Measurements from ENCODE around the gene CD4. TPM values are rescaled to one million over a fixed set of nuclear protein-coding genes. Genes with fewer than 3 reads are reported as not detected.

CD4 gene
- total RNA-seq, 2 donors from 2014 or later, result 1.6 to 8.6 TPM

- DNase-seq (ENCODE audit: low spot score), result no peak
- H3K36me3 ChIP-seq, result peaks cover 0 to 4% of the 10 kb centered on the region in 2 donors
- WGBS, result 56% methylated on average over 6 of the region's 6 CpGs
- H3K4me3 ChIP-seq, result no peak overlapping the region
- no peaks in the 10 kb centered on the region for H3K27me3 ChIP-seq (replicated peaks; ENCODE audit: insufficient read depth)
- intact Hi-C loops (cut with DNase I), result no loop called here
- TF ChIP-seq CTCF (IDR thresholded peaks at IDR 0.05), result no peak
- TF ChIP-seq POLR2A (IDR thresholded peaks at IDR 0.05), result no peak
- no peak for TF ChIP-seq POLR2AphosphoS5 (IDR thresholded peaks at IDR 0.05)
- H3K9me3 ChIP-seq, result no peaks in the 10 kb centered on the region
- no peak overlapping the region for H3K27ac ChIP-seq
- no peaks in the 10 kb centered on the region for H3K4me1 ChIP-seq (replicated peaks)
Observed at GRCh38 chr12:6833189-6833890, 44.0 kb downstream of the CD4 start.

DNA sequence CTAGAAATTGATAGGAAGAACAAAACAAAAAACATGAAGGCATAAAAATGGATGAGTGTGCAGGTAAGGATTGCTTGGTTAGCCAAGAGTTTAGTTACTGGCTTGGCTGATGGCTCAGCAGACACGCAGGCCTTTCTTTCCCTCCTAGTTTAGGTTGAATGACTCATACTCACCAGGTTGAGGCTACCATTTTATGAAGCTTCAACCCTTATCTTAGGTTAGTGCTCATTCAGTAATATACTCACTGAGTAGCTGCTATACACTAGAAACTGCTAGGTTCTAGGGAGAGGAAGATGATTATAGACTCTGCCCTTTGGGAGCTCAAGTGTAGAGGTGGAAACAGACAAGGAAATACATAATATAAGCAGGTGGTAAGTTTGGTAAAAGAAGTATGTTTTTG lies 44.9 kb downstream of the CD4 start:
- DNase-seq (ENCODE audit: low spot score), result no peak
- Histone ChIP-seq H3K4me3 (no peak overlapping the region), H3K4me1 (replicated peaks) (no peaks in the 10 kb centered on the region), H3K27ac (no peak overlapping the region), H3K9me3 (no peaks in the 10 kb centered on the region), H3K27me3 (replicated peaks; ENCODE audit: insufficient read depth) (no peaks in the 10 kb centered on the region), H3K36me3 (peaks cover 0 to 4% of the 10 kb centered on the region in 2 donors)
- 55% methylated on average over 1 of the region's 1 CpG for WGBS
- intact Hi-C loops (cut with DNase I), result no loop called here
- TF ChIP-seq POLR2AphosphoS5 (IDR thresholded peaks at IDR 0.05) (no peak), POLR2A (IDR thresholded peaks at IDR 0.05) (no peak), CTCF (IDR thresholded peaks at IDR 0.05) (no peak)

GRCh38 chr12:6834873-6835272 lies 45.5 kb downstream of the CD4 start:
- intact Hi-C loops (cut with DNase I), result no loop called here
- no peak overlapping the region for H3K27ac ChIP-seq
- H3K36me3 ChIP-seq, result peaks cover 0 to 4% of the 10 kb centered on the region in 2 donors
- H3K4me1 ChIP-seq (replicated peaks), result no peaks in the 10 kb centered on the region
- 66% methylated on average over 5 of the region's 5 CpGs for WGBS
- no peaks in the 10 kb centered on the region for H3K27me3 ChIP-seq (replicated peaks; ENCODE audit: insufficient read depth)
- no peaks in the 10 kb centered on the region for H3K9me3 ChIP-seq
- H3K4me3 ChIP-seq, result no peak overlapping the region
- no peak for TF ChIP-seq POLR2AphosphoS5 (IDR thresholded peaks at IDR 0.05)
- no peak for TF ChIP-seq CTCF (IDR thresholded peaks at IDR 0.05)
- no peak for TF ChIP-seq POLR2A (IDR thresholded peaks at IDR 0.05)
- DNase-seq (ENCODE audit: low spot score), result no peak

- no peaks in the 10 kb centered on the region for H3K27me3 ChIP-seq (replicated peaks; ENCODE audit: insufficient read depth)
- no peak overlapping the region for H3K27ac ChIP-seq
- H3K36me3 ChIP-seq, result peaks cover 0 to 4% of the 10 kb centered on the region in 2 donors
- H3K9me3 ChIP-seq, result no peaks in the 10 kb centered on the region
- H3K4me1 ChIP-seq (replicated peaks), result no peaks in the 10 kb centered on the region
- 90% methylated on average over 15 of the region's 16 CpGs for WGBS
- H3K4me3 ChIP-seq, result no peak overlapping the region
- DNase-seq (ENCODE audit: low spot score), result no peak
- intact Hi-C loops (cut with DNase I), result no loop called here
- no peak for TF ChIP-seq POLR2A (IDR thresholded peaks at IDR 0.05)
- no peak for TF ChIP-seq CTCF (IDR thresholded peaks at IDR 0.05)
- no peak for TF ChIP-seq POLR2AphosphoS5 (IDR thresholded peaks at IDR 0.05)
Observed at GRCh38 chr12:6836851-6837250, 47.5 kb downstream of the CD4 start.
